Adipose tissue (tissue), 3 donors: Measurements from ENCODE around the gene GNG12. TPM values are rescaled to one million over a fixed set of nuclear protein-coding genes. Genes with fewer than 3 reads are reported as not detected.

ENCODE experiments used
- H3K27ac ChIP-seq: one replicate; pipeline ENCODE4 v1.5.1; 2013; ENCODE audit warnings: low read depth, low read length
- WGBS, 3 donors: extraction: QIAGEN DNeasy Blood & Tissue Kit; methylation state at CpG; one replicate each; pipeline ENCODE4 v1.1.7; 2013; 5-methylcytosine and 5-hydroxymethylcytosine counted together
- polyA plus RNA-seq, 3 donors: library from polyadenylated mRNA; stranded (reverse); fragments of 200-250 nt; gene quantifications; one replicate each; pipeline ENCODE4 v1.2.3, GENCODE V29; 2013
- donor health status: healthy with polysubstance abuse.
- donor health status: Bipolar disorder and iron deficiency.
- donor health status: healthy.

Gene GNG12
- polyA plus RNA-seq, 3 donors, result 14.7 to 66.0 (median 46.3) TPM

GRCh38 chr1:67768480-67768879, 64.8 kb downstream of the GNG12 start:
- 95 to 100% (median 97%) methylated on average over 1 of the region's 1 CpG for WGBS, 3 donors

GRCh38 chr1:67767103-67767782, 66.0 kb downstream of the GNG12 start:
- H3K27ac ChIP-seq, result no peak overlapping the region
- WGBS, 3 donors, result 85 to 87% (median 85%) methylated on average over 6 of the region's 6 CpGs

More at GRCh38 chr1:67768480-67768879, 64.8 kb downstream of the GNG12 start:
- no peak overlapping the region for H3K27ac ChIP-seq

DNA sequence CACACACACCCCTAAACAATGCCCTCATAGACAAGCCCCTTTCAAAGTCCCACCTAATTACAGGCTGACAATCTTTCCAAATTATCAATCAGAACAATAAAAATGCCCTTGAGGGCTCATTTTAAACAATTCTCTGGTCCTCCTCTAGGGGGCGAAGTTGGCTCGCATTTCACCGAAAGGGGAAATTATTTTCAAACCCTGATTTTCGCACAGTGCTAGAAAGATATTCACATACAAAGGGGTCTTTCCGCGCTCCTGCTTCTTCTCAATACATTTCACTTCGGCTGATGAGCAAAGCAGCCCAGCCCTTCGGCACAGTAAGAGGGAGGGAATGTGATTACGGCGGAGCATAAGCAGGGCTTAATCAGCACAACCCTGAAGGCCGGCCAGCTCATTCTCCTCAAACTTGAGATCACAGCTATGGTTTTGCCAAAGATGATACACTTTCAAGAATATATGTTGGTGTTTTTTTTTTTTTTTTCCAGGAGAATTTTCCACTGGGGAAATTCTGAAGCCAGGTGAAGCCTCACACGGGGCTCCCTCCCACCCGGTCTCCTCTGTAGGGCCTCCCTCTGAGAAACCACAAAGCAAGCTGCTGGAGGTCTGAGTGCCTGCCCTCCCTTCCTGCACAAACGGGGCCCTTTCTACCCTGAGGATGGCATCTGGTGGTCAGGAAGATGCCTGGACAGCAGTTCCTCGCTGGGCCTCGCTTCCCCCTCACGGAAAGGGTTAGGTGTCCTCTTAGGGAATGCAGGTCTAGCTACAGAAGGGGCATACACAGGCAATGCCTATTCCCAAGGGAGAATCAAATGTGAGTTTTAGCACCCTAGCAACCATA, 66.9 kb downstream of the GNG12 start:
- whole genome bisulfite sequencing, 3 donors, result 15 to 33% (median 20%) methylated on average over 17 of the region's 17 CpGs
- no peak overlapping the region for H3K27ac ChIP-seq

DNA sequence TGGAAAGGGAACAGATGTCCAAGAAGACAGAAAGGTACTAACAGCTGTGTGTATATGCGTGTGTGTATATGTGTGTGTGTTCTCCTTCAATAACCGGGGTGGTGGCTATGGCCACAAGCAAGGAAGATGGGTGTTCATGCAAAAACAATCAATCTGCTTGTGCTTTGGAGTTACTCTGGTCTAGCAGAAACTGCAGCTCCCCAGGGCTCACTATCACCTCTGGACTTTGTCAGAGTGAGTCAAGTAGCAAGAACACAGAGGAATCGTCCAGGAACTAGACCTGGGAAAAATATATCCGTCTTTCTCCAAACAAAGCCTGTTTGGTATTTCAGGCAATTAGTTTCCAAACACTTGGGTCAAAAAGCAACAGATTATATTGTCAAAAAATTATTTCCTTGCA, 68.6 kb downstream of the GNG12 start:
- 58 to 86% (median 83%) methylated on average over 4 of the region's 4 CpGs for WGBS, 3 donors
- no peak overlapping the region for H3K27ac ChIP-seq

DNA sequence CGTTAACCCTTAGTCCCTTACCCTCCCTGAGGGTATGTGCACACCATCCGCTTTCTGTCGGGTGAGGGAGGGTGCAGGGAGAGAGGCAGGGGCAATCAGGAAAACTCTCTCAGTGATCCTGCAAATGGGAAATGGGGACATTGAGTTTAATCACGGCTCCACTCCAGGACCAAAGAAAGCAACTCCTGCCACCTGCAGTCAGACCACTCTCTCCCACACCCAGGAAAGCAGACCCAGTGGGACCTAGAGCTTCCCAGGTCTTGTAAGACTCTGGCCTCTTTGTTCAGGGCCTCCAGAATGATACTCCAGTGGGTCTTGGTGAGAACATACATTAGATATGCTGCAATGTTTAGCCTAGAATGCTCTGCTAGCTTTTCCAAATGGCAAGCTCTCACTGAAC, 71.5 kb downstream of the GNG12 start:
- no peak overlapping the region for H3K27ac ChIP-seq
- 75 to 90% (median 90%) methylated on average over 4 of the region's 4 CpGs for WGBS, 3 donors

GRCh38 chr1:67761091-67761490, 72.2 kb downstream of the GNG12 start:
- H3K27ac ChIP-seq, result no peak overlapping the region
- 62 to 81% (median 68%) methylated on average over 2 of the region's 2 CpGs for WGBS, 3 donors

- 24 to 38% (median 33%) methylated on average over 14 of the region's 14 CpGs for WGBS, 3 donors
- no peak overlapping the region for H3K27ac ChIP-seq
Observed at GRCh38 chr1:67760030-67760821, 73.0 kb downstream of the GNG12 start.

- H3K27ac ChIP-seq, result no peak overlapping the region
Observed at GRCh38 chr1:67759692-67760029, 73.6 kb downstream of the GNG12 start.

- 87 to 92% (median 87%) methylated on average over 3 of the region's 3 CpGs for WGBS, 3 donors
- no peak overlapping the region for H3K27ac ChIP-seq
Observed at GRCh38 chr1:67759066-67759465, 74.2 kb downstream of the GNG12 start.

- no peak overlapping the region for H3K27ac ChIP-seq
- WGBS, 3 donors, result 75 to 90% (median 86%) methylated on average over 2 of the region's 2 CpGs
Observed at GRCh38 chr1:67755619-67756018, 77.6 kb downstream of the GNG12 start.

GRCh38 chr1:67755160-67755559, 78.1 kb downstream of the GNG12 start:
- no peak overlapping the region for H3K27ac ChIP-seq
- 98 to 100% (median 99%) methylated on average over 2 of the region's 2 CpGs for WGBS, 3 donors

GRCh38 chr1:67754526-67754920, 78.7 kb downstream of the GNG12 start:
- H3K27ac ChIP-seq, result no peak overlapping the region
- WGBS, 3 donors, result 45 to 80% (median 46%) methylated on average over 4 of the region's 4 CpGs

GRCh38 chr1:67753776-67754525, 79.3 kb downstream of the GNG12 start:
- no peak overlapping the region for H3K27ac ChIP-seq
- WGBS, 3 donors, result 83 to 87% (median 83%) methylated on average over 17 of the region's 17 CpGs

DNA sequence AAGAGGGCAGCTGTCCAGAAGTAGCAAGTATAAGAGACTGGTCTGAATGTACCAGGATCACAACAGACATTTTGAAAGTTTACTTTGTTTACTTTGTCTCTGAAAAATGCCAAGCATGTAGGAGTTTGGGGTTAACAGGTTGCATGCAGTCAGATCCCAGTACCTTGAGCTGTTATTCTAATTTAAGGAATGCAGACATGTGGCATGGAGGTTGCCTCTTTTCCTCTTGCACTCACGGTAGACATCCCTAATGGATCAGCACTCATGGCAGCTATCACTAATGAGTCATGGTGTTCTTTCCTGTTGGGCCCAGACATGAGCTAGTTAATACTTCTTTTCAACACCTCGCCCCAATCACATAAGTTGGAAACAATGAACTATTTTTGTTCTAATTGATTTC, 81.0 kb downstream of the GNG12 start:
- 67 to 74% (median 71%) methylated on average over 2 of the region's 2 CpGs for WGBS, 3 donors
- no peak overlapping the region for H3K27ac ChIP-seq

GRCh38 chr1:67750691-67751054, 82.6 kb downstream of the GNG12 start:
- H3K27ac ChIP-seq, result no peak overlapping the region
- 64 to 74% (median 68%) methylated on average over 1 of the region's 1 CpG for WGBS, 3 donors

GRCh38 chr1:67749844-67750690, 83.2 kb downstream of the GNG12 start:
- no peak overlapping the region for H3K27ac ChIP-seq
- 47 to 55% (median 48%) methylated on average over 8 of the region's 8 CpGs for WGBS, 3 donors

DNA sequence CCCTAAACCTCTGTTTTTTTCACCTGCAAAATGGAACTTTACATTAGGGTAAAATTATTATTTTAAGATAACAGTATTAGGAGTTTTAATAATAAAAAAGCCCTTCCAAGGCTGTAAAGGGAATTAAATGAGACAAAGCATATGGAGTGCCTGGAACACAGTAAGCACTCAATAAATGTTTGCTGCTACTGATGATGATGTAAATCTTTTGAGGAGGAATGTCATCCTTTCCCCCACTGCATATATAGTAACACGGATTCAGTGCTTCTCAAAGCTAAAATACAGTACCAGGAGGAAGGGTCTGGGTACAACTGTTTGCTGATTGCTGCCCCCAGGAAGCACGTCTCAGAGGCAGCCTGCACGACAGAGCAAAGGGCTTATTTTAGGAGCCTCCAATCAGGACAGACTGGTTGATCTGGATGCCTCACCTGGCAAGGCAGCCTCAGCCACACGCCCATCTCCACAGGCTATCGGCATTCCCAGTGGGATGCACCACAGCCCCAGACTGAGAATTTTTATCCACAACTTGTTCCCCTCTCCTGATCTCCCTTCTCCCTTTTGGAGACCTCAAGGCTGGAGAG, 83.9 kb downstream of the GNG12 start:
- H3K27ac ChIP-seq, result peak overlapping the region; percentile 60
- 48 to 72% (median 69%) methylated on average over 5 of the region's 5 CpGs for WGBS, 3 donors
